ENCODE results near the gene LSMEM2.
"Not testable (repeated sequence)": the region's sequence is repeated elsewhere in the genome, so short reads cannot be mapped to it uniquely, and the experiment has no call there.

The LSMEM2 gene

DNA sequence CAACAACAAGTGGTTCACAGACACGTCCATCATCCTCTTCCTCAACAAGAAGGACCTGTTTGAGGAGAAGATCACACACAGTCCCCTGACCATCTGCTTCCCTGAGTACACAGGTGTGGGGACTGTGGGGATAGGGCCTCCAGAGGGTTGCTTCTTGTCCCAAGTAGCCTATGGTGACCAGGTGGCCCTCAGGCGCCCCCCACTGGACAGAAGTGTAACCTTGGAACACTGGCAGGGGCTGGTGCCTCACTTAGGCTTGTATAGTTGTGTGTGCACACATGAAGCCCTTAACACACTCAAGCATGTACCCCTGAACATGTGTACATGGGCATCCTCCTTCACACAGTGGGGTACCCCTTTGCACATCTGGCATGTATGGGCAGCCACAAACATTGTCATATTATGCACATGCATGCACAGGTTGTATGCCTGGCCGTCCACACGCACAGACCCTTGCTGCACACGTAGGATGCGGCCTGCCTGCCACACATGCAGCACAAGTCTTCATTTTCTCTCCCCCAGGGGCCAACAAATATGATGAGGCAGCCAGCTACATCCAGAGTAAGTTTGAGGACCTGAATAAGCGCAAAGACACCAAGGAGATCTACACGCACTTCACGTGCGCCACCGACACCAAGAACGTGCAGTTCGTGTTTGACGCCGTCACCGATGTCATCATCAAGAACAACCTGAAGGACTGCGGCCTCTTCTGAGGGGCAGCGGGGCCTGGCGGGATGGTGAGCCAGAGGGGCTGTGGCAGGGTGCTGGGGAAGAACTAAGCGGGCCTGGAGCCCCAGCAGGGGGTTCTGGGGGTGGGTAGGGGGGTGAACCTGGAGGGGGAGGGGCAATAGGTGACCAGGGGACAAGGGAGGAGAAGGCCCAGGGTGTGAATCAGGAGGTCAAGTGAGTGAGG is 21.7 kb upstream of the LSMEM2 start:
- Mint-ChIP-seq H3K27ac (no peak overlapping the region), H3K27me3 (no peaks in the 10 kb centered on the region), H3K4me3 (no peak overlapping the region), H3K36me3 (peaks cover 43% of the 10 kb centered on the region), H3K4me1 (peaks cover 36% of the 10 kb centered on the region), H3K9me3 (no peaks in the 10 kb centered on the region)
- no peak for ATAC-seq

DNA sequence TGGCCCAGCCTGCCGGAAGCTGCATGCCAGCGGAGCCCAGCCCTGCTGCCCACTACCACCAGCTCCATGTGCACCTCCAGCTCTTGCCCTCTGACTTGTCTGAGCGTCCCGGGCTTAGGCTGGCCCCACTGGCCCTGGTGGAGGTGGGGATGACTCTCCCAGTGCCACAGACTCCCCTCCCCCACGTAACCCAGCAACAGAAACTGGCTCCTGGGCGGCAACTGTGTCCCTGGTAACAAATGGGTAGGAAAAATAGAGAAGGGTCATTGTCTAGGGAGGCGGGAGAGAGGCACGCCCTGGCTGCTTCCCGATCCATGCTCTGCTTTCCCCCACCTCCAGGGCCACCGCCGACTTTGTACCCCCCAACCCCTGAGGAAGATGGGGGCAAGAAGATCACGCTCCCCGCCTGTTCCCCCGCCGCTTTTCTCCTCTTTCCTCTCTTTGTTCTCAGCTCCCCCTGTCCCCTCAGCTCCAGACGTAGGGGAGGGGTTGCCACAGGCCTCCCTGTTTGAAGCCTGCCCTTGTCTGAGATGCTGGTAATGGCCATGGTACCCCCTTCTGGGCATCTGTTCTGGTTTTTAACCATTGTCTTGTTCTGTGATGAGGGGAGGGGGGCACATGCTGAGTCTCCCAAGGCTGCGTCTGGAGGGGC is 20.7 kb upstream of the LSMEM2 start:
- no peaks in the 10 kb centered on the region for H3K27me3 Mint-ChIP-seq
- H3K4me1 Mint-ChIP-seq: peaks cover 35% of the 10 kb centered on the region
- no peak overlapping the region for H3K4me3 Mint-ChIP-seq
- ATAC-seq: no peak
- H3K27ac Mint-ChIP-seq: no peak overlapping the region
- H3K9me3 Mint-ChIP-seq: no peaks in the 10 kb centered on the region
- H3K36me3 Mint-ChIP-seq: peaks cover 43% of the 10 kb centered on the region

DNA sequence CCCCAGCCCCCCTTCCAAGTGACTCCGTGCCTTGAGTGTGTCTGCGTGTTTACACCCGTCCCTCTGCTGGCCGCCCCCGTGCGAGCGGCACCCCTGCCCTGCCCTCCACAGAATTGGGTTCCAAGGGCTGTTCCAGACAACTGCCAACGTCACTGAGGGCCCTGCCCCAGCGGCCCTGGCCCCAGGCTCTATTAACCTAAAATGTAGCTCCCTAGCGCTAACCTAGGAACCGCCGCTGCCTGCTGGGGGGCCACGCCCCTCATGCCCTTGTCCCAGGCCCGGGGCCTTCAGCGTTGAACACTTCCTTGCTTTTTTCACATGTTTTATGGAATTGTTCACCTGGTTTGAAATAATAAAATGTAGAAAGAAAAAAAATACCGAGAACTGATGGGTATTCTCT is 19.9 kb upstream of the LSMEM2 start:
- H3K36me3 Mint-ChIP-seq: peaks cover 36% of the 10 kb centered on the region

DNA sequence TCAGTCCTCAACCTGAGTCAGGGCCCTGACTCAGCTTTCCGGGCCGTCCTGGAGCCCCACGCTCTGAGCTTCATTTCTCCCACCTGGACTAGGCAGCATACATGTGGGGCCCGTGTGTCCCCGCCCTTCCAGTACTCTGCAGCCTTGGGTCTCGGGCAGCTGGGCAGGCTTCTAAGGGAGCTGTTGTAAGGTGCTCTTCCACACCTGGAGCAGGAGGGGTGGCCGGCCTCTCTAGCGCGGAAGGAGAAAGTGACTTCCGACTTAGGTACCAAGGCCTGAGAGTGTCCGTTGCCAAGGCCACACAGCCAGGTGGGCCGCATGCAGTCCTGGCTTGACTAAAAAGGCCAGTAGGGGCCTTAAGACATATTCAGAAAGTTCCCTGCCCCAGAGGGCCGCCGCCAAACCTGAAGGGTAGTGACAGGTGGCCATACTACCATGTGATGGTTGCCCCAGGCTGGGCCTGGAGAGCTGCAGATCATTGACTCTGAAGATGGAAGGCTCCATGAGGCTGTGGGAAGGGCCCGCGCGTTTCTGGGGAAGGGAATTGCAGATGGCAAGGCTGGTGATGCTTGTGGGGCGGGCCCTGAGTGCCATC is 19.4 kb upstream of the LSMEM2 start:
- peak; percentile 17 for ATAC-seq
- Mint-ChIP-seq H3K27ac (peak overlapping the region; percentile 45), H3K27me3 (peaks cover 8% of the 10 kb centered on the region), H3K4me1 (peaks cover 22% of the 10 kb centered on the region), H3K4me3 (peak overlapping the region; percentile 63), H3K36me3 (peaks cover 34% of the 10 kb centered on the region), H3K9me3 (no peaks in the 10 kb centered on the region)

More for the DNA sequence above, 19.9 kb upstream of the LSMEM2 start:
- H3K9me3 Mint-ChIP-seq: no peaks in the 10 kb centered on the region
- peaks cover 2% of the 10 kb centered on the region for H3K27me3 Mint-ChIP-seq
- ATAC-seq: no peak
- no peak overlapping the region for H3K4me3 Mint-ChIP-seq
- peaks cover 27% of the 10 kb centered on the region for H3K4me1 Mint-ChIP-seq
- peak overlapping the region; percentile 45 for H3K27ac Mint-ChIP-seq

DNA sequence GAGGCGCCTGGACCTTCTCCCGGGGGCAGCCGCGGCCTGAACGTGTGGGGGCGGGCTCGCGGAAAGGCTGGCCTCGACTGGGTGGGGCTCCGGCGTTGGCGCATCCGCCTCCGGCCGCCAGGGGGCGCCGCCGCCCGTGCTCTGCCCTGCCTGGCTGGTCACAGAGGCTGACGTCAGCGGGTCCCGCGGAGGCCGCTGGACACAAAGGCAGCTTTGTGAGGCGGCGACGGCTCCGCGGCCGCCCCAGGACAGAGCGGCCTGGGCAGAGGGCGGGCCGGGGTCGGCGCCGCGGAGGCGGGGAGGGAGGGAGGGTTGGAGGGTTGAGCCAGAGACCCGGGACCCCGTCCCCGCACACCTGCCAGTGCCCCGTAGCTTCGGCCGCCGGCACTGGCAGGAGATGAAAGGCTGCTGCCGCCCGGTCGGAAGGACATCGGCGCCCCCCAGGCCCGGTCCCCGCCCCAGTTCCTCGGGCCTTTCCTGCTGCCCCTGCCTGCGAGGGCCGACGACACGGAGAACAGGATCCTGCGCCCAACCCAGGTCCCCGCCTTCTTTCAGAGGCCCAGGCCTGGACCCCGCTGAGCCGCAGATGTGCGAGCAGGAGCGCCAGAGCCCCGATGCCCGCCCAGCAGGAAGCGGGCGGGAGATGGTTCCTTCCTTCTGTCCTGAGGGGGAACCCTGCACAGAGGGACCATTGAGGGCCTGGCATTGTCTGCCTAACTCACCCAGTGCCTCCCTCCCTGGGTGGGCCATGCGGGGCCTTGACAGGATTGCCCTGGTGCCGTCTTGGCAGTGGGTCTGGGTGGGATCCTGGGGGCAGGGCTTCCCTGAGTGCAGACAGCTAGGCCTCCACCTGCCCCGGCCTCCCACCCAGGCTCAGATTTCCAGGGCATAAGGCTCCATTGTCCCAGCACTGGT is 18.6 kb upstream of the LSMEM2 start:
- peak overlapping the region; percentile 45 for H3K27ac Mint-ChIP-seq
- H3K27me3 Mint-ChIP-seq: peaks cover 9% of the 10 kb centered on the region
- H3K9me3 Mint-ChIP-seq: no peaks in the 10 kb centered on the region
- peaks cover 17% of the 10 kb centered on the region for H3K4me1 Mint-ChIP-seq
- H3K36me3 Mint-ChIP-seq: peaks cover 30% of the 10 kb centered on the region
- ATAC-seq: peak; percentile 96
- peak overlapping the region; percentile 77 for H3K4me3 Mint-ChIP-seq

DNA sequence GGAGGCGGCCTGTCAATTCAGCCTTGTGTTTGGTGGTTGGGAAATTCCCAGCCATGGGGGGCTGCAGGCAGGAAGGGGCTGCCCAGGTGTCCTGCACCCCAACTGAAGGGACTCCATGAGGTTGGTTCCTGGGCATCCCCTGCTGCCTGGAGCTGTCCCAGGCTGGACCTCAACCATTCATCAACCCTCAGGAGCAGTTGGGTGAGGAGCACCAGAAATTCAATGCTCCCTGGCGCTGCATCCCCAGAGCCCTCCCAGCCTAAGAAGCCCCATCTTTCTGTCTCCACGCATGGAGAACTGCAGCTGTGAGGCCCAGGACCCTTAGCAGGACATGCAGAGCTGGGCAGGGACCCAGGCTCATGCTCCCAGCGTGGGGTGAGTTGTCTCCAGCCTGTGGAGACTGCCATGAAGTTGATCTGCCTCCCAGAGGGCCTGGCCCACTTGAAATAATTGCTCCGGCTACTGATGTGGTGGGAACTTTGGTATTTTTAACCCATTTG is 17.9 kb upstream of the LSMEM2 start:
- ATAC-seq: no peak
- Mint-ChIP-seq H3K9me3 (no peaks in the 10 kb centered on the region), H3K27me3 (peaks cover 9% of the 10 kb centered on the region), H3K36me3 (peaks cover 30% of the 10 kb centered on the region), H3K4me3 (peak overlapping the region; percentile 77), H3K27ac (peak overlapping the region; percentile 45), H3K4me1 (peaks cover 17% of the 10 kb centered on the region)

DNA sequence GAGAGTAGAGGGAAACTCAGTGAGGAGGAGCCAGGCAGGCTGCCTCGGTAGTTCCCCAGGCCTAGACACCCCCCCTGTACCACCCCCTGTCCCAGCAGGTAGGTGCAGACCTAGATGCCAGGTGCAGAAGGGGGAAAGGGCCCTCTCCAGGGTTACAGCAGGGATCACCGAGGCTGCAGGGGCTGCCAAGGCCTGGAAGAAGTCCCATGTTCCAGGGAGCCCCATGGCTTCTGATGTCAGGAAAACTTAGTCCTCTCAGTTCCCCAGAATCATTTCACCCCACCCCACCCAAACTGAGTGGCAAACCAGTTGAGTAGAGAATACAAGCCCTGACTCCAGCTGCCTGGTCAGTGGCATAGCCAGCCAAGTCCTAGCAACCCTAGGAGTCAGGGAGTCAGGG is 17.4 kb upstream of the LSMEM2 start:
- Mint-ChIP-seq H3K4me3 (no peak overlapping the region), H3K27ac (no peak overlapping the region), H3K36me3 (peaks cover 28% of the 10 kb centered on the region), H3K4me1 (peaks cover 17% of the 10 kb centered on the region), H3K27me3 (peaks cover 9% of the 10 kb centered on the region), H3K9me3 (no peaks in the 10 kb centered on the region)
- no peak for ATAC-seq

DNA sequence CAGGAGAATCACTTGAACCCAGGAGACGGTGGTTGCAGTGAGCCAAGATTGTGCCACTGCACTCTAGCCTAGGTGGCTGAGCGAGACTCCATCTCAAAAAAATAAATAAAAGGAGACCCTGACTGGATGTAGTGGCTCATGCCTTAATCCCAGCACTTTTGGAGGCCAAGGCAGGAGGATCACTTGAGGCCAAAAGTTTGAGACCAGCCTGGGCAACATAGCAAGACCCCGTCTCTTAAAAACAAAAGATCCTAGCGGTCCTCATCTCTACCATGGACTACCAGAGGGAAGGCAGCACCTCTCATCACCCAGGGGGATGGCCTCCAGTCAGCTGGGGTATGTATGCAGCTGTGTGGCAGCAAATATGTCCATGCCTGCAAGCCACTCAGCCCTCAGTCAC is 16.7 kb upstream of the LSMEM2 start:
- Mint-ChIP-seq H3K4me1 (peaks cover 17% of the 10 kb centered on the region), H3K36me3 (peaks cover 21% of the 10 kb centered on the region)
- not testable (repeated sequence) for H3K27ac Mint-ChIP-seq, H3K9me3 Mint-ChIP-seq, ATAC-seq, H3K4me3 Mint-ChIP-seq, H3K27me3 Mint-ChIP-seq

DNA sequence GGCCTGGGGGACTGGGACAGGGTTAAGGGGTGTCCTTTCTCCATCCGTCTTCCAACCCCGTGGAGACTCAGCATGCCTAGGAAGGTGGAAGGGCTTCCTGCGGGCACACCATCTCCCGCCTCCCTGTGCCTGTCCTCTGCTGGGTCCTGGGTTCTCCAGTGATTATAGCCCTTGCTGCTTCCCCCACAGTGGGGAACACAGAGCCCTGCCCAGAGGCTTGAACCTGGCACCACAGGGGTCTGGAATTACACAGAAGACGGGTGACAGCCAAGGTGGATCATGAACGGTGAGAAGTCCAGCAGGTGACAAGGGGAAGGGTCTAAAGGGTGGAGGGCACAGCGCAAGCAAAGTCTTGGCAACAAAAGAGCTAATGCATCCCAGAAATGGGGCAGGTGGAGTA is 16.1 kb upstream of the LSMEM2 start:
- H3K9me3 Mint-ChIP-seq: no peaks in the 10 kb centered on the region
- no peak for ATAC-seq
- H3K27ac Mint-ChIP-seq: no peak overlapping the region
- no peak overlapping the region for H3K4me3 Mint-ChIP-seq
- peaks cover 15% of the 10 kb centered on the region for H3K36me3 Mint-ChIP-seq
- H3K4me1 Mint-ChIP-seq: peaks cover 17% of the 10 kb centered on the region
- peaks cover 9% of the 10 kb centered on the region for H3K27me3 Mint-ChIP-seq

DNA sequence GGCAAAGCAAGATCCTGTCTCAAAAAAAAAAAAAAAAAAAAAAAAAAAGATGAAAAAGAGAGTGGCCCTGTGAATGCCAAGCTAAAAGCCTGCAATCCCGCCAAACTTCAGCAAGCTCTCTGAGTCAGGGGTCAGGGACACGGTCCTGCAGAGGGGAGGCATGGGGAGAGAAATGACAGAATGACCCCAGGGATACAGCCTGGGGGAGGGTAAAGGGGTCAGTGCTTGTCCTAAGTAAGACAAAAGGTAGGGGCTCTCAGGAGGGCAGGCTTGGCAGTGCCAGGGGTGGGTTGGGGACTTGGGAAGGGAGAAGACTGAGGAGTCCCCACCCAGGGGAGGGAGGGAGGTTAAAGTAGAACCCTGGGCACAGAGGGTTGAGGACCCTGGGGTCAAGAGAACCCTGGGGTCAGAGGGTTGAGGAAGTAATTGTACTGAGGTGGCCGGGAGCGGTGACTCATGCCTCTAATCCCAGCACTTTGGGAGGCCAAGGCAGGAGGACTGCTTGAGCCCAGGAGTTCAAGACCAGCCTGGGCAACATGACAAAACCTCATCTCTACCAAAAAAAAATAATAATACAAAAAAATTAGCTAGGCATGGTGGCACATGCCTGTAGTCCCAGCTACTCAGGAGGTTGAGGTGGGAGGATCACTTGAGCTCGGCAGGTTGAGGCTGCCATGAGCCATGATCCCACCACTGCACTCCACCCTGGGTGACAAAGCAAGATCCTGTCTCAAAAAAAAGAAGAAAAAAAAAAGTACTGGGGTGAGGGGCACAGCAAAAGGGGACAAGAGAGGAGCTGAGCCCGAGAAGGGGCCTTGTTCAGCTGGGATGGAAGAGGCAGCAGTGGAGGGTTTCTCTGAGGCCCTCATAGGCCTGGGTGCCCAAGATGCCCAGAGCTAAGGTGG is 15.2 kb upstream of the LSMEM2 start:
- no peaks in the 10 kb centered on the region for H3K9me3 Mint-ChIP-seq
- H3K4me1 Mint-ChIP-seq: peaks cover 16% of the 10 kb centered on the region
- no peak for ATAC-seq
- no peak overlapping the region for H3K4me3 Mint-ChIP-seq
- peak overlapping the region; percentile 37 for H3K27ac Mint-ChIP-seq
- H3K36me3 Mint-ChIP-seq: peaks cover 6% of the 10 kb centered on the region
- peaks cover 9% of the 10 kb centered on the region for H3K27me3 Mint-ChIP-seq

DNA sequence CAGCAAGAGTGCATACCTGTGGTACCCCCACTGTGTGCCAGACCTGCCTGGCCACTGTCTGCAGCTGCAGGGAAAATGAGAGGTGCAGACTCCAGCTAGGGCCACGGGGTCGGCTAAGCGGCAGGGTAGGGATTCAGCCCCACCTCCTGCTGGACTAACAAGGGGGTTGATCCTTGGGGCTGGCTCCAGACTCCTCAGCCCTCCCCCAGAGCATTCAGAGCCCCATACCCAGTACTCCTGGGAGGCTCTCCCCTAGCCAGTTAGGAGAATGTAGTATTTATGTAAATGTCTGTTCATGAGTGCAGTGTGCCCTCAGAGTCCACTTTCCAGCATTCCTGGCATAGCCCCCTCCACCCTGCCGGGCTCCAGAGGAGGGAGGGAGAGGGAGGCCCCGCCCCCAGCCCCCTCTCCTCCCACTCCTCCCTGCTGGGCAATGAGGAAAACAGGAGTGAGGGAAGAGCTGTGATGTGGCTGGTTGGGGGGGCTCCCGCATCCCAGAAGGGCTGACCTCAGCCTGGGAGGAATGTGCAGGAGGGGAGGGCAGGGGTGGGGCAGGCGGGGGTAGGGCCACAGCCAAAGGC is 14.4 kb upstream of the LSMEM2 start:
- Mint-ChIP-seq H3K4me1 (peaks cover 10% of the 10 kb centered on the region), H3K36me3 (no peaks in the 10 kb centered on the region), H3K9me3 (no peaks in the 10 kb centered on the region), H3K4me3 (no peak overlapping the region), H3K27ac (peak overlapping the region; percentile 37), H3K27me3 (peaks cover 9% of the 10 kb centered on the region)
- ATAC-seq: no peak

DNA sequence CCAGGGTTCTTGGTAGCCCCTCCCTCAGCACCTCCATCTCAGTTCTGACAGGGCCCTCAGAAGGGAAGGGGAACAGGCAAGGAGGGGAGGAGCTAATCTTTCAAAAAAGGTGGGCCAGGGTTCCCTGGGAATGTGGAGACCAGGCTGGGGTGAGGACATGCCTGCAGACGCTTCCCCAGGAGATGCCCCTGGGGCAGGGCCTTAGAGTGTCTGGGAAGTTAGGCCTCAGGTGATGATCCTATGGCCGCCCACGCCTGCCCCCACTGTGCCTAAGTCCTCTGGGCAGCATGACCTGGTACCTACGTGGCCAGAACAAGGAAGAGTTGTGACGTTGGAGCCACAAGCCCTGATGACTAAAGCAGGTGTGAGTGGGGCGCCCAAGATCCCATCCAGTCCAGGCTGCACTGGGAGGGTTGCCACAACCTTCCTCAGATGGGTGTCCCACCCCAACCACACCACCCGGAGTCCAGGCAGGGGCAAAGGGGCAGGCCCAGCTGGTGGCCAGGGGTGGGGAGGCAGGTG is 13.9 kb upstream of the LSMEM2 start:
- H3K36me3 Mint-ChIP-seq: no peaks in the 10 kb centered on the region
- no peak overlapping the region for H3K27ac Mint-ChIP-seq
- peaks cover 9% of the 10 kb centered on the region for H3K27me3 Mint-ChIP-seq
- H3K4me1 Mint-ChIP-seq: peaks cover 4% of the 10 kb centered on the region
- no peak for ATAC-seq
- no peak overlapping the region for H3K4me3 Mint-ChIP-seq
- no peaks in the 10 kb centered on the region for H3K9me3 Mint-ChIP-seq

DNA sequence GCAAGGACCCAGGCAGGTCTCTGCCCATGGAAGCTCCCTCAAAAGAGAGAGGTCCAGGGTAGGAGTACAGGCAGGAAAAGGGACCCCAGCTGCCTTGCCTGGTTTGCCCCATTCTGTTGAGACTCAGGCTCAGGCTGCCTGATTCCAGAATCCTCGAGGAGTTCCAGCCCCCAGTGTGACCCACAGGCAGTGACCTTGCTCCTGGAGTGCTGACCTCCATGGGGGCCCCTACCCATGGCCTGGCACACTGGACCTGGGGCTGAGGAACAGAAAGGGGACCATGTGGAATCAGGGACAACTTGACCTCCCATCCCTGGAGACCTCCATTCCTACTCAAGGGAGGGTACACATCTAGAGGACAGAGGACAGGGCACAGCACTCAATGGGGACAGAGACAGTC is 13.3 kb upstream of the LSMEM2 start:
- no peak overlapping the region for H3K27ac Mint-ChIP-seq

More for the DNA sequence above, 13.3 kb upstream of the LSMEM2 start:
- no peak for ATAC-seq
- peaks cover 2% of the 10 kb centered on the region for H3K4me1 Mint-ChIP-seq
- peaks cover 9% of the 10 kb centered on the region for H3K27me3 Mint-ChIP-seq
- no peaks in the 10 kb centered on the region for H3K9me3 Mint-ChIP-seq
- H3K36me3 Mint-ChIP-seq: no peaks in the 10 kb centered on the region
- H3K4me3 Mint-ChIP-seq: no peak overlapping the region

Measured in stimulated activated memory B cell treated with anti-CD40 and anti-IgM and Interleukin-4, amounts not matched to agents 10 μg/mL and 1 μg/mL and 100 μg/mL, for 72 hours (primary cell).